Measurements from ENCODE around the gene NDUFS8. TPM values are rescaled to one million over a fixed set of nuclear protein-coding genes. Genes with fewer than 3 reads are reported as not detected.

The NDUFS8 gene
- total RNA-seq, 4 donors from 2014 or later, result 155 to 226 (median 188) TPM

DNA sequence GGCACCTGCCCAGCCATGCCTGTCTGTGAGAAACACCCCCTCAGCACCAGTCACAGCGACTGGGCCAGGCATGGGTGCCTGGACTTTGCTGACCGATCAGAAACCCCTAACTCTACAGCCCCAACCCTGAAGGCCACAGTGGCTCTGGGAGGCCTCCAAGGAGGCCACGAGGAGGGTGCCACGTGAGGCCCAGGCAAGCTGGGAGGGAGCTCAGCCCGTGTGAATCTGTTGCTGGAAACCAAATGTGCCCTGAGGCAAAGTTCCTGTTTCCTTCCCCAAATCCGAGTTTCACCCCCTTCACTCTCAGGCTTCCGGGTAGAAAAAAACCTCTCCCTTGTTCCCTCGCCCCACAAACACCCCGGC is 27.9 kb upstream of the NDUFS8 start:
- no peak for DNase-seq
- 71% methylated on average over 9 of the region's 9 CpGs; no CpG with 5 or more reads in 1 of the 2 donors for WGBS, 2 donors (ENCODE audit: low coverage in 1 of 2)
- H3K27me3 ChIP-seq, result no peaks in the 10 kb centered on the region
- TF ChIP-seq EP300 (IDR thresholded peaks at IDR 0.05; ENCODE audit: low read depth) (no peak), POLR2A (IDR thresholded peaks at IDR 0.05) (no peak), POLR2AphosphoS5 (IDR thresholded peaks at IDR 0.05) (no peak)
- TF ChIP-seq, protein P1, sequence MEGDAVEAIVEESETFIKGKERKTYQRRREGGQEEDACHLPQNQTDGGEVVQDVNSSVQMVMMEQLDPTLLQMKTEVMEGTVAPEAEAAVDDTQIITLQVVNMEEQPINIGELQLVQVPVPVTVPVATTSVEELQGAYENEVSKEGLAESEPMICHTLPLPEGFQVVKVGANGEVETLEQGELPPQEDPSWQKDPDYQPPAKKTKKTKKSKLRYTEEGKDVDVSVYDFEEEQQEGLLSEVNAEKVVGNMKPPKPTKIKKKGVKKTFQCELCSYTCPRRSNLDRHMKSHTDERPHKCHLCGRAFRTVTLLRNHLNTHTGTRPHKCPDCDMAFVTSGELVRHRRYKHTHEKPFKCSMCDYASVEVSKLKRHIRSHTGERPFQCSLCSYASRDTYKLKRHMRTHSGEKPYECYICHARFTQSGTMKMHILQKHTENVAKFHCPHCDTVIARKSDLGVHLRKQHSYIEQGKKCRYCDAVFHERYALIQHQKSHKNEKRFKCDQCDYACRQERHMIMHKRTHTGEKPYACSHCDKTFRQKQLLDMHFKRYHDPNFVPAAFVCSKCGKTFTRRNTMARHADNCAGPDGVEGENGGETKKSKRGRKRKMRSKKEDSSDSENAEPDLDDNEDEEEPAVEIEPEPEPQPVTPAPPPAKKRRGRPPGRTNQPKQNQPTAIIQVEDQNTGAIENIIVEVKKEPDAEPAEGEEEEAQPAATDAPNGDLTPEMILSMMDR (IDR thresholded peaks at IDR 0.05), result no peak
- H3K36me3 ChIP-seq, result no peaks in the 10 kb centered on the region
- peak overlapping the region; percentile 88 to 91 (median 89) for H3K27ac ChIP-seq
- peaks cover 4 to 23% (median 9%) of the 10 kb centered on the region in 4 donors for H3K4me1 ChIP-seq
- H3K9me3 ChIP-seq, result no peaks in the 10 kb centered on the region
- in situ Hi-C loops (cut with MboI; ENCODE audit: low pct_ligation_motif_present in 1 of 4, low pct_unique_long_range_greater_than_20kb in 1 of 4, low sequenced_read_pairs in 3 of 4) (no loop called here), intact Hi-C loops (cut with DNase I; ENCODE audit: low total_unique reads) (loop anchor here (10.0 kb wide), 1 partner anchor 202 kb away; no protein-coding TSS in a partner anchor)
- H3K4me3 ChIP-seq, result peak overlapping the region in 1 of 4 donors; percentile 66

DNA sequence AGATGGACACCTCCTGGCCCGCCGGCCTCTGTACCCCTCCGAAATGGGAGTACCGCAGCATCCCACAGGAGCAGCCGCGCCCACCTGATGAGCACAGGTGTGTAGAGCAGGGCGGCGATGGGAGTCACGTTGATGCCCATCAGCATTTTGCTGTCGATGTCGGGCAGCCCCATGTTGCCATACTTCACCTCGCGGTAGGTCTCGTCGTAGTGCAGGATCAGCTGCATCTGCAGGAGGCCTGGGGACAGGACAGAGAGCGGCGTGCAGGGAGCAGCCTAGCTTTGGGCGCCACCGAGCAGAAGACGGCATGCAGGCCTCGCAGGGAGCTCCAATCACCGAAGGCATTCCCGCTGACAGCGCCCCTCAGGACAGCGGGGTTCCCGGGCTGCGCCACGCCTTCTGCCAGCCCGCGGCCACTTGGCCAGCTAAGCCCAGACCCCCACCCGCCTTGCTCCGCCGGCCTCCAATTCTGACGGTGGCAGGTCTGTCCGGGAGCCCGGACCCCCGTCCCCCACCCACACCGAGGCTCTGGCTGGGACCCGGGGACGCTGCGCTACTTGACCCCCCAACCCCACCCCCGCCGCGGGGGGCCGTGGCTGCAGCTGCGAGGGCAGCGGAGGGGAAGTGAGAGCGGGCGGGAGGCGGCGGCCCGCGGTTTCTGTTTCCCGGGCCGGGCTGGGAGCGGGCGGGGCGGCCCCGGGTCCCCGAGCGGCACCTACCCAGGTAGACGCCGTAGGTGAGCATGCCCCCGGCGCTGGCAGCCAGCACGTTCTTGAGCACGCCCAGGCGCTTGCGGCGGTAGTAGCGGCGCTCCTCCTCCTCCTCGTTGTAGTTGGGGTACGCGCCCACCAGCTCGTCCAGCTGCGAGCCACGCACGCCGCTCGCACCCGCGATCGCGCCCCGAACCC is 27.3 kb upstream of the NDUFS8 start:
- DNase-seq, result peak; percentile 77
- Histone ChIP-seq H3K9me3 (no peaks in the 10 kb centered on the region), H3K36me3 (no peaks in the 10 kb centered on the region), H3K4me3 (peak overlapping the region; percentile 57 to 90 (median 76)), H3K4me1 (peaks cover 5 to 24% (median 10%) of the 10 kb centered on the region in 4 donors), H3K27me3 (no peaks in the 10 kb centered on the region), H3K27ac (peak overlapping the region; percentile 88 to 91 (median 89))
- in situ Hi-C loops (cut with MboI; ENCODE audit: low pct_ligation_motif_present in 1 of 4, low pct_unique_long_range_greater_than_20kb in 1 of 4, low sequenced_read_pairs in 3 of 4) (no loop called here), intact Hi-C loops (cut with DNase I; ENCODE audit: low total_unique reads) (loop anchor here (10.0 kb wide), 1 partner anchor 202 kb away; no protein-coding TSS in a partner anchor)
- TF ChIP-seq, protein P1 (IDR thresholded peaks at IDR 0.05), result no peak
- TF ChIP-seq EP300 (IDR thresholded peaks at IDR 0.05; ENCODE audit: low read depth), result no peak
- no peak for TF ChIP-seq POLR2AphosphoS5 (IDR thresholded peaks at IDR 0.05)
- TF ChIP-seq POLR2A (IDR thresholded peaks at IDR 0.05), result no peak
- WGBS, 2 donors (ENCODE audit: low coverage in 1 of 2), result 21 to 50% methylated on average over 2 to 46 of the region's 86 CpGs

DNA sequence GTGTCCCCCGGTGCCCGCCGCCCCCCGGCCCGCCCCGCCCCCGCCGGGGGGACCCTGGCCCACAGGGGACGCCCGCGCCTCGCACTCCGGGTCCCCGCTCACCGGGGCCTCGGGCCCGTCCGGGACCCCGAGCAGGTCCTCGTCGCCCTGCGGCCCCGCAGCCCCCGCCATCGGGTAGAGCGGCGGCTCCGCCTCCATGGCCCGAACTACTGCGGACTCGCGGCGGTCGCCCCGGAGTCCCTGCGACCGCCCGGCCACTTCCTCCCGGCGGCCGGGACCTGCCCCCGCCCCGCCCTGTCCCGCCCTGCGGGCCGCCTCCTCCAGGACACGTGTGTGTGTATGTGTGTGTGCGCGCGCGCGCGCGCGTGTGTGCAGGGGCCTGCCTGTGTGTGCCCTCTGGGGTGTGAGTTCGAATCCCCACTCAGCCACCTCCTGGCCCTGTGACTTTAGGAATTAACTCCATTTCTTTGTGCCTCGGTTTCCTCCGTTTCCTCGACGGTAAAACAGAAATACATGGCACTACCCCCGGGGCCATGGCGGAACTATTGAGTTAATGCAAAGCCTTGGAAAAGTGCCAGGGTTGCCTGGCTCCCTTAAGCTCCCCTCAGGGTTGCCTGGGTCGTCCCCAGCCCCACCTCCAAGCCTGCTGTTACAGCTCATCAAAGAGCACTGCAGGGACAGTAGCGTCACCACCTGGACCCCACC is 26.5 kb upstream of the NDUFS8 start, which contains the start of gene UNC93B1:
UNC93B1 (minus strand) TSS at position 252 of the 705 bp plus-strand sequence; CDS start at position 198, 54 bp downstream.
- Histone ChIP-seq H3K4me3 (peak within 1 kb of the TSS; percentile 57 to 90 (median 76)), H3K9me3 (no peaks in the 10 kb centered on the region), H3K36me3 (no peaks in the 10 kb centered on the region), H3K27ac (peak within 1 kb of the TSS; percentile 88 to 91 (median 89)), H3K27me3 (no peaks in the 10 kb centered on the region), H3K4me1 (peaks cover 8 to 32% (median 17%) of the 10 kb centered on the region in 4 donors)
- DNase-seq, result peak; percentile 93
- TF ChIP-seq POLR2A (IDR thresholded peaks at IDR 0.05) (peak; percentile 72), POLR2AphosphoS5 (IDR thresholded peaks at IDR 0.05) (peak; percentile 61 to 87 (median 84)), EP300 (IDR thresholded peaks at IDR 0.05; ENCODE audit: low read depth) (no peak)
- TF ChIP-seq, protein P1 (IDR thresholded peaks at IDR 0.05), result no peak
- intact Hi-C loops (cut with DNase I; ENCODE audit: low total_unique reads), result loop anchor here (10.0 kb wide), 1 partner anchor 201 kb away; no protein-coding TSS in a partner anchor
- WGBS, 2 donors (ENCODE audit: low coverage in 1 of 2), result 9% methylated on average over 16 of the region's 64 CpGs; no CpG with 5 or more reads in 1 of the 2 donors
- in situ Hi-C loops (cut with MboI; ENCODE audit: low pct_ligation_motif_present in 1 of 4, low pct_unique_long_range_greater_than_20kb in 1 of 4, low sequenced_read_pairs in 3 of 4), result no loop called here

Measured in transverse colon (tissue), 4 donors.